ENCODE measurements around the gene SCYL1.
A peak's percentile ranks its signal among the peaks of the same experiment; 100 is the strongest.

GRCh38 chr11:65497141-65498041 is 27.5 kb upstream of the SCYL1 start:
- peak; percentile 6 for TF ChIP-seq CTCF (IDR thresholded peaks at IDR 0.05; ENCODE audit: borderline replicate concordance, extremely low read depth, low read length, poor library complexity, severe bottlenecking)
- TF ChIP-seq EZH2 (IDR thresholded peaks at IDR 0.05; ENCODE audit: borderline replicate concordance, low read depth, low read length, severe bottlenecking), result no peak
